NCI-H187 (cell line): ENCODE data around the gene BHLHE40.
"Not testable (repeated sequence)": the region's sequence is repeated elsewhere in the genome, so short reads cannot be mapped to it uniquely, and the experiment has no call there.

ENCODE experiments used
- DNase-seq, 2 experiments: peaks; one replicate each; lab custom pipeline; 2025; lab: John Stamatoyannopoulos, UW

BHLHE40 gene

GRCh38 chr3:4961865-4962264 lies 17.4 kb upstream of the BHLHE40 start:
- DNase-seq: not testable (repeated sequence)

GRCh38 chr3:4963669-4964570 lies 15.3 kb upstream of the BHLHE40 start:
- no peak for DNase-seq

GRCh38 chr3:4966006-4966405 lies 13.2 kb upstream of the BHLHE40 start:
- not testable (repeated sequence) for DNase-seq

GRCh38 chr3:4967683-4968082 lies 11.6 kb upstream of the BHLHE40 start:
- not testable (repeated sequence) for DNase-seq

- DNase-seq: not testable (repeated sequence)
Observed at GRCh38 chr3:4971437-4971836, 7.8 kb upstream of the BHLHE40 start.

GRCh38 chr3:4971838-4972237 lies 7.4 kb upstream of the BHLHE40 start:
- DNase-seq: no peak

GRCh38 chr3:4972652-4973643 lies 6.3 kb upstream of the BHLHE40 start:
- no peak for DNase-seq

- no peak for DNase-seq
Observed at GRCh38 chr3:4974154-4974553, 5.1 kb upstream of the BHLHE40 start.

- DNase-seq: no peak
Observed at GRCh38 chr3:4976109-4976508, 3.1 kb upstream of the BHLHE40 start.

GRCh38 chr3:4977001-4977852 lies 2.0 kb upstream of the BHLHE40 start:
- DNase-seq: no peak

GRCh38 chr3:4977853-4978203 lies 1.4 kb upstream of the BHLHE40 start:
- DNase-seq: no peak

GRCh38 chr3:4978204-4978965 lies 852 bp upstream of the BHLHE40 start:
- DNase-seq: peak; percentile 25 to 38

- no peak for DNase-seq
Observed at GRCh38 chr3:4978966-4979427, 240 bp upstream of the BHLHE40 start.

GRCh38 chr3:4980229-4981203 lies 1.3 kb downstream of the BHLHE40 start:
- DNase-seq: peak; percentile 26 to 36

GRCh38 chr3:4981294-4981664 lies 2.0 kb downstream of the BHLHE40 start:
- DNase-seq: no peak

- DNase-seq: no peak
Observed at GRCh38 chr3:4981665-4982494, 2.6 kb downstream of the BHLHE40 start.

- DNase-seq: no peak
Observed at GRCh38 chr3:4982773-4983738, 3.8 kb downstream of the BHLHE40 start.
